Measurements from ENCODE around the gene TACC3. TPM values are rescaled to one million over a fixed set of nuclear protein-coding genes. Genes with fewer than 3 reads are reported as not detected.

TACC3 gene
- total RNA-seq, 4 donors from 2014 or later: 5.9 to 175 (median 23.1) TPM

DNA sequence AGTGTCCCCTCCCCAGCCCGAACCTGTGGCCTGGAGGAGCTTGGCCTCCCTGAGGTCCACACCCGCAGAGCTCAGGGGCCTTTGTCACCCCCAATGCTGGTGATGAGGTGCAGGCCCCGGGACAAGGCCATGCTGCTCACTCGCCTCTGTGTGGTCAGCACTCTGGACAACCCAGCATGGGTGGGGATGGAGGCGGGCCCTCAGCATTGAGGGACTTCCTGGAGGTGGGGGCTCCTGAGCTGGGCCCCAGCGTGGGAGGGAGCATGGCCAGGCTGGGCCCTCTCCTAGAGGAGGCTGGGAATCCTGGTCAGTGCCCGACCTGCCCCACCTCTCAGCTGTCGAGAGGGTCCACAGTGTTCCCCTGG lies 30.6 kb downstream of the TACC3 start:
- 41% methylated on average over 7 of the region's 8 CpGs; no CpG with 5 or more reads in 1 of the 2 donors for WGBS, 2 donors (ENCODE audit: low coverage in 1 of 2)
- no peak overlapping the region for H3K4me3 ChIP-seq
- no peaks in the 10 kb centered on the region for H3K36me3 ChIP-seq
- no peak for DNase-seq
- in situ Hi-C loops (cut with MboI; ENCODE audit: low pct_ligation_motif_present in 1 of 4, low pct_unique_long_range_greater_than_20kb in 1 of 4, low sequenced_read_pairs in 3 of 4) (loop anchor here in 1 of 4 donors (10.0 kb wide), 1 partner anchor 63 kb away; no protein-coding TSS in a partner anchor), intact Hi-C loops (cut with DNase I; ENCODE audit: low total_unique reads) (no loop called here)
- H3K9me3 ChIP-seq: no peaks in the 10 kb centered on the region
- TF ChIP-seq EP300 (IDR thresholded peaks at IDR 0.05; ENCODE audit: low read depth) (no peak), POLR2A (IDR thresholded peaks at IDR 0.05) (no peak), POLR2AphosphoS5 (IDR thresholded peaks at IDR 0.05) (no peak)
- TF ChIP-seq, protein P1, sequence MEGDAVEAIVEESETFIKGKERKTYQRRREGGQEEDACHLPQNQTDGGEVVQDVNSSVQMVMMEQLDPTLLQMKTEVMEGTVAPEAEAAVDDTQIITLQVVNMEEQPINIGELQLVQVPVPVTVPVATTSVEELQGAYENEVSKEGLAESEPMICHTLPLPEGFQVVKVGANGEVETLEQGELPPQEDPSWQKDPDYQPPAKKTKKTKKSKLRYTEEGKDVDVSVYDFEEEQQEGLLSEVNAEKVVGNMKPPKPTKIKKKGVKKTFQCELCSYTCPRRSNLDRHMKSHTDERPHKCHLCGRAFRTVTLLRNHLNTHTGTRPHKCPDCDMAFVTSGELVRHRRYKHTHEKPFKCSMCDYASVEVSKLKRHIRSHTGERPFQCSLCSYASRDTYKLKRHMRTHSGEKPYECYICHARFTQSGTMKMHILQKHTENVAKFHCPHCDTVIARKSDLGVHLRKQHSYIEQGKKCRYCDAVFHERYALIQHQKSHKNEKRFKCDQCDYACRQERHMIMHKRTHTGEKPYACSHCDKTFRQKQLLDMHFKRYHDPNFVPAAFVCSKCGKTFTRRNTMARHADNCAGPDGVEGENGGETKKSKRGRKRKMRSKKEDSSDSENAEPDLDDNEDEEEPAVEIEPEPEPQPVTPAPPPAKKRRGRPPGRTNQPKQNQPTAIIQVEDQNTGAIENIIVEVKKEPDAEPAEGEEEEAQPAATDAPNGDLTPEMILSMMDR (IDR thresholded peaks at IDR 0.05): no peak
- H3K27ac ChIP-seq: no peak overlapping the region
- peaks cover 0 to 22% (median 12%) of the 10 kb centered on the region in 4 donors for H3K4me1 ChIP-seq
- H3K27me3 ChIP-seq: peaks cover 5% of the 10 kb centered on the region

DNA sequence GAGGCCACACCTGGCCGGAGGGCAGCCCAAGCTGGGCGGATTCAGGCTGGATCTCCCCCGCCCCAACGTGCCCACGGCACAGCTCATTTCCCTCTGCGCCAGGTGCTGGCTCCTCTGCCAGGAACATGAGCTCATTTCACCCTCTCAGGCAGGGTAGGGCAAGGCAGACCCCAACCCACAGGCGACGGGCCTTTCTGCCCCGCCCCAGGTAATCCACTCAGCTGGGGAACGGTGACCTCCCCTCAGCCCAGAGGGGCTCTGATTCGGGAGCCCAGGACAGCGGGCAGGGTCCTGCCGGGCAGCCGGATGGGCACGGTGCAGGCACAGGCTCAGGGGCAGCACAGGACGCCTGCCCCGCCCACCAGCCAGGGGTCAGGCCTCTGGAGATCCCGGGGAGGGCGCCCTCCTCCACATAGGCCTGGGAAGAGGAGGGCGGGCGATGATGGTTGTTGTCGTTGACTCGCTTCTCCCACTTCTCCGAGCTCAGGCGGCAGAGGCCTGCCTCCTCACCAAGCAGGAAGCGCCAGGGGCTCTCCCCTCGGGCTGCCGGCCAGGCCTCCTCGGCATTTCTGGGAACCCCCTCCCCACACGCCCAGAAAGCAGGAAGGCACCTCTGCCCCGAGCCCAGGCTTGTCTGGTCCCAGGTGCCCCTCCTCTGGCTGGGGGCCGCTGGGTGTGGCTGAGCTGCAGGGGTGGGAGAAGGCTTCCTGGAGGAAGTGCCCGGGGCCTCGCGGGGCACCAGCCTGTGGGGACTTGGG lies 31.1 kb downstream of the TACC3 start:
- Histone ChIP-seq H3K9me3 (no peaks in the 10 kb centered on the region), H3K4me3 (no peak overlapping the region), H3K4me1 (peaks cover 0 to 22% (median 12%) of the 10 kb centered on the region in 4 donors), H3K27ac (no peak overlapping the region), H3K27me3 (peaks cover 4% of the 10 kb centered on the region), H3K36me3 (no peaks in the 10 kb centered on the region)
- 35% methylated on average over 16 of the region's 35 CpGs; no CpG with 5 or more reads in 1 of the 2 donors for WGBS, 2 donors (ENCODE audit: low coverage in 1 of 2)
- peak; percentile 24 for DNase-seq
- no peak for TF ChIP-seq POLR2AphosphoS5 (IDR thresholded peaks at IDR 0.05)
- TF ChIP-seq, protein P1 (IDR thresholded peaks at IDR 0.05): no peak
- no peak for TF ChIP-seq EP300 (IDR thresholded peaks at IDR 0.05; ENCODE audit: low read depth)
- TF ChIP-seq POLR2A (IDR thresholded peaks at IDR 0.05): no peak
- in situ Hi-C loops (cut with MboI; ENCODE audit: low pct_ligation_motif_present in 1 of 4, low pct_unique_long_range_greater_than_20kb in 1 of 4, low sequenced_read_pairs in 3 of 4) (loop anchor here in 1 of 4 donors (10.0 kb wide), 1 partner anchor 62 kb away; no protein-coding TSS in a partner anchor), intact Hi-C loops (cut with DNase I; ENCODE audit: low total_unique reads) (no loop called here)

DNA sequence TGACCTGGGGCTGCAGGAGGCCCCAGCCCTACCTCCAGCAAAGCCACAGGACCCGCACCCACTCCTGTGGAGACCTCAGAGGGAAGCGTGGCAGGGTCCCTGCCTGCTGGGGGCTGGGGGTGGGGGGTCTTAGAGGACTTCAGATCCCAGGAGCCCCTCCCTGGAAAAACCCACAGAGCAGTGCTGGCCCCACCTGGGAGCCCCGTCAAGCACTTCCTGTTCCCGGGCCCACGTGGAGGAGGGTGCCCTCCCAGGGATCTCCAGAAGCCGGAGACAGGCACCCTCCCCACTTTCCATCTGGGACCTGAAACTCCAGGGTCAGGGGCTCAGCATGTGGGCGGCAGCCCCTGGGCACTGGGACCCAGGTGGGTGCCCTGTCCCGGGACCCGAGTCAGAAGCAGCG lies 32.0 kb downstream of the TACC3 start:
- TF ChIP-seq POLR2A (IDR thresholded peaks at IDR 0.05) (no peak), EP300 (IDR thresholded peaks at IDR 0.05; ENCODE audit: low read depth) (no peak), POLR2AphosphoS5 (IDR thresholded peaks at IDR 0.05) (no peak)
- TF ChIP-seq, protein P1 (IDR thresholded peaks at IDR 0.05): no peak
- in situ Hi-C loops (cut with MboI; ENCODE audit: low pct_ligation_motif_present in 1 of 4, low pct_unique_long_range_greater_than_20kb in 1 of 4, low sequenced_read_pairs in 3 of 4): loop anchor here in 1 of 4 donors (10.0 kb wide), 1 partner anchor 62 kb away; no protein-coding TSS in a partner anchor
- Histone ChIP-seq H3K27ac (no peak overlapping the region), H3K36me3 (no peaks in the 10 kb centered on the region), H3K27me3 (no peaks in the 10 kb centered on the region), H3K4me3 (no peak overlapping the region), H3K9me3 (no peaks in the 10 kb centered on the region), H3K4me1 (peaks cover 0 to 22% (median 12%) of the 10 kb centered on the region in 4 donors)
- WGBS, 2 donors (ENCODE audit: low coverage in 1 of 2): 70% methylated on average over 8 of the region's 10 CpGs; no CpG with 5 or more reads in 1 of the 2 donors
- intact Hi-C loops (cut with DNase I; ENCODE audit: low total_unique reads): no loop called here
- no peak for DNase-seq

DNA sequence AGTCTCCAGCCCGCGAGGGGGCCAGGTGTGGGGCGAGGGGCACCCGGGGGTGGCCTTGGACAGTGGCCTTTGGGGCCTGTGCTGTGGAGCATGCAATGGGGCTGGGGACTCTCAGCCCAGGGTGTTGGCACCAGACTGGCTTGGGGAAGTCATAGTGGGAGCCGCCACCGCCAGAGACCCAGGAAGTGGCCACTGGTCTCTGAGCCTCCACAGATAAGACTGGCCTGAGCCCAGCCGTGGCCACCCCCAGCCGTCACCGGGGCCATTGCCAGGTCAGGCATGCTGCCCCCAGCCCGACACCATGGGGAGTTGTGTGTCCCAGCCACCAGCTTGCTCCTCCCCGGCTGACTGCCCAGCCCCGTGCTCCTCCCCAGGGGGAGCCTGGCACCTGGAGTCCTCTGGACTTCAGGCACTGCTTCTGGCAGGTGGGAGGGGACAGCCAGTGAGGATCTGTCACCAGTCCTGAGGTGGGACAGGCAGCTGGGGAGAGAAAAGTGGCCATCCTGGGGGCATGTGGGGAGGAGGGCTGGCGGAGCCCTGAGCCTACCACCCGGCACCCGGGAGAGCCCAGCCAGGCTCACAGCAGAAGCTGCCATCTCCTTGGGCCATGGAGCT lies 32.5 kb downstream of the TACC3 start:
- no peak for TF ChIP-seq POLR2A (IDR thresholded peaks at IDR 0.05)
- no peaks in the 10 kb centered on the region for H3K27me3 ChIP-seq
- DNase-seq: no peak
- intact Hi-C loops (cut with DNase I; ENCODE audit: low total_unique reads): no loop called here
- H3K4me3 ChIP-seq: no peak overlapping the region
- no peaks in the 10 kb centered on the region for H3K36me3 ChIP-seq
- no peak overlapping the region for H3K27ac ChIP-seq
- WGBS, 2 donors (ENCODE audit: low coverage in 1 of 2): 85% methylated on average over 15 of the region's 15 CpGs; no CpG with 5 or more reads in 1 of the 2 donors
- peaks cover 0 to 16% (median 10%) of the 10 kb centered on the region in 4 donors for H3K4me1 ChIP-seq
- in situ Hi-C loops (cut with MboI; ENCODE audit: low pct_ligation_motif_present in 1 of 4, low pct_unique_long_range_greater_than_20kb in 1 of 4, low sequenced_read_pairs in 3 of 4): loop anchor here in 1 of 4 donors (10.0 kb wide), 1 partner anchor 61 kb away; no protein-coding TSS in a partner anchor
- no peaks in the 10 kb centered on the region for H3K9me3 ChIP-seq
